GM18498 (cell line): Measurements from ENCODE around the gene HSPE1.
"Not testable (repeated sequence)": the region's sequence is repeated elsewhere in the genome, so short reads cannot be mapped to it uniquely, and the experiment has no call there.

Source experiments
- ATAC-seq: cut with Tn5 transposase; IDR thresholded peaks from one replicate; pipeline ENCODE4 v1.9.1; 2021; ENCODE audit warnings: mild to moderate bottlenecking, moderate library complexity; ENCODE audit not compliant: unreplicated experiment

Gene HSPE1

DNA sequence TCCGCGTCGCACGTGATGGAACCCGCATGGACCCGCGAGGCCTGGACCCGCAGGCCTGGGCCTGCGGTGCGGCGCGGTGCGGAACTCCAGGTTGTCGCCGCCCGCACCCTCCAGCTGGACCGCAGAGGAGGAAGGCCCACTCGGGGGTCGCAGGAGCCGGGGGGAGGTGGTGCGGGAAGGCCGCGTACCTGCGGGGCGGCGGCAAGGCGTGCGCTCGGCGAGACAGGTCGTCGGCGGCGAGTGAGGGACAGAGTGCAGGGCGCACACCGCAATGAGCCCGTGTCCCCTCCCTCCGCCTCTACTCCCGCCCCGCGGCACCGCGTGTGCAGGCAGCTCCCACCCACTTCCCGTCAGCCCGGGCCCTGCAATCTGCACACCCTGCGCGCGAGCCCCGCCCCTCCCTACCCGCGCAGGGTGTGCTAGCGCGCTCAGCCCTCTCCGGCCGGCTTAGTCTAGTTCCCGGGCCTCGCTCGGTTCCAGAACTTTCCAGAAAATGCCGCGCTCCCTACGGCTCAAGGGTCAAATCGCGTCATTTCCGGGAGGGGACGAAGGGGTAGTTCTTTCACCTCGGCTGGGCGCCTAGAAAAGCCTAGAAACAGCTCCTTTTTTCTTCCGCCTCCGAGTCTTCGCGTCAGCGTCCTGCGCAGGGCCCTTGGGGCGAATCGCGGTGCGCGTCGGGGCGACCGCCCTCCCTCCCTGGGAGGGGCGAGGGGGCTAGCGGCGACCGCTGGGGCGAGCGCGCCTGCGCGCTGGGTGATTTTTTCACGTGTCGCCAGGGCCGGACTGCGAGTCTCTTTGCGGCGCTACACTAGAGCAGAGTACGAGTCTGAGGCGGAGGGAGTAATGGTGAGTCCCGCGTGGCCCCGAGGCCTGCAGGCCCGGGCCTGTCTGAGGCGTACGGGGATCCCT, at the start of gene HSPE1, which contains the start of gene HSPD1:
TSS of gene HSPE1 (plus strand) at position 786 of the 909 bp plus-strand sequence. CDS start at position 844, 58 bp downstream.
TSS of gene HSPD1 (minus strand) at position 247 of the 909 bp plus-strand sequence. CDS start 992 bp downstream, outside the sequence.
- peak; percentile 85 for ATAC-seq

DNA sequence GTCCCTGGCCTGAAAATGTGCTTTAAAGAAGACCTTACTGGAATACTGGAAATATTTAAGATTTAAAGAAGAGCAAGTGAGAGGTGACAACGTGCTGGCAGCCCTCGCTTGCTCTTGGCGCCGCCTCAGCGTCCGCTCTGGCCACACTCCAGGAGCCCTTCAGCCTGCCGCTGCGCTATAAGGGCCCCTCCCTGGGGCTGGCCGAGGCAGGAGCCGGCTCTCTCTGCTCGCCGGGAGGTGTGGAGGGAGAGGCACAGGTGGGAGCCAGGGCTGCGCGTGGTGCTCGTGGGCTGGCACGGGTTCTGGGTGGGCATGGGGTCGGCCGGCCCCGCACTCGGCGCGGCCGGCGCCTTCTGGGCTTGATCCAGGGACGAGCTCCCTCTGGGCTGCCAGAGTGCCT, 49.7 kb upstream of the HSPE1 start:
- no peak for ATAC-seq

DNA sequence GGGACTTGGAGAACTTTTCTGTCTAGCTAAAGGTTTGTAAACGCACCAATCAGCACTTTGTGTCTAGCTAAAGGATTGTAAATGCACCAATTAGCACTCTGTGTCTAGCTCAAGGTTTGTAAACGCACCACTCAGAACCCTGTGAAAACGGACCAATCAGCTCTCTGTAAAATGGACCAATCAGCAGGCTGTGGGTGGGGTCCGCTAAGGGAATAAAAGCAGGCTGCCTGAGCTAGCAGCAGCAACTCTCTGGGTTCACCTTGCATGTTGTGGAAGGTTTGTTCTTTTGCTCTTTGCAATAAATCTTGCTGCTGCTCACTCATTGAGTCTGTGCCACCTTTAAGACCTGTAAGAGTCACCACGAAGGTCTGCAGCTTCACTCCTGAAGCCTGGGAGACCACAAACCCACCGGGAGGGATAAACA, 49.2 kb upstream of the HSPE1 start:
- ATAC-seq, result not testable (repeated sequence)

DNA sequence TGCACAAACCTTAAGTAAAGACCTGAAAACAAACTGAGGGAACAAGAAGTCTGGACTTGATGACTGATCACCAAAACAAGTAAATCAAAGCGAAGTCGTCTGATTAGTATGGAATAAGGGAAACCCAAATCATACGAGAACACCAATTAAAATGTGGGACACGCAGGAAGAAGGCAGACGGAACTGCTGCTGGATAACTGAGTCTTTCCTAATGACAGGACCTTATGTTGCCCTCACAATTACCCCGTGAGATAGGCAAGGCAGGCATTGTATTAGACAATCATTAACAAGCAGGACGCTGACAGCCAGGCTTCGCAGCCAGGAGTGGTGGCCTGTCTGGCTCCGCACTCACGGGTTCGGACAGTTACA, 47.4 kb upstream of the HSPE1 start:
- no peak for ATAC-seq

DNA sequence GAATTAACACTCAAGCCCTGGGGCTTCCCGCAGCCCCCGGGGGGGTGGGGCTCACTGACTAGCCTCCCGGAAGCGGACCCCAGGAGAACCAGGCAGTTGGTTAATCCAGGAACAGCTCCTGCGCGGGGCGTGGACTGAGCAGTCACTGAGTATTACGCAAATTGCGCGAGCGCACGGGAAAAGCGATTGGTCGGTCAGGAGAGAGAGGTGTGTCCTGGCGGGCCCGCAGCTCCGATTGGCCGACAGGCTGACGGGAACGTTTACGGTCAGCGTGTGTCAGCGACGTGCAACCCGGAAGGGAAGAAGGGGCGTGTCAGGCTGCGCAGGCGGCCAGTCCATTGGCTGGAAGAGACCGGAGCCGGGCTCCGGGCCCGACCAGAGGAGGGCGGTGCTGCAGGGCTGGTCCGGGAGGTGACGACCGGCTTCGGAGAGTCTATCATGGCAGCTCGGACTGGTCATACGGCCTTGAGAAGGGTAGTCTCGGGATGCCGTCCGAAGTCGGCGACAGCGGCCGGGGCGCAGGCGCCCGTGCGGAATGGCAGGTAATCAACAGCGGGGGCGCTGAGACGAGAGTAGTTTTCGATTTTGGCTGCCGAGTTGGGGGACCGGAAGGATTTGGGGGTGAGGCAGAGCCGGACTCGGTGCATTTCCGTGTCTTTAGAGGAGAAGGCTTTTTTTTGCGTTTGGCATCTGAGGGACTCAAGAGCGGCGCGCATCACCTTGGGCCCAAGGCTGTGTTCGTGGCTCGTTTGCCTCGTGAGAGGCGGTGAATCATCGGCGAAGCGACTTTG, 46.9 kb upstream of the HSPE1 start, which contains the start of gene COQ10B:
TSS of gene COQ10B (plus strand) at position 430 of the 791 bp plus-strand sequence. CDS start at position 439, 9 bp downstream.
- ATAC-seq, result peak; percentile 95

DNA sequence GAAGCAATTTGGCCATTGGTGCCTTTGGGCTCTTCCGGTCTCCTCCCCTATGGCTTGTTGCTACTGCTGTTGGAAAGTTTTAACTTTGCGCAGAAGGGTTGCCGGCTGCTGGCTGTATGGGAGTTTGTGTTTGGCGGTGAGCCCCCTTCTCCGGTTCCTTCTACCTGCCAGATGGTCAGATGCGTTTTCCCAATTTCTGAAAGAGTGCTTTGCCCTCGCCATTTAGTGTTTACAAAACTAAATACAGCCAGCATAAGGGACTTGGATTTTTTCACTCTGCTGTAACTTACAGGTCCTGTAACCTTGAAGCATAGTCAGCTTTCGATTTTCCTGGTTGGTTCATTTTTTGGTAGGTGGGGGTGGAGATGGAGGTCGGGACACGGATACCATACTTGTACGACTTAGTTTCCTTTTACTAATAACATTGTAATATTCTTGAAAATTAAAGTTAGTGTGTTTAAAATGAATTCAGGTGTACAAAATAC, 46.2 kb upstream of the HSPE1 start:
- ATAC-seq, result peak; percentile 38

DNA sequence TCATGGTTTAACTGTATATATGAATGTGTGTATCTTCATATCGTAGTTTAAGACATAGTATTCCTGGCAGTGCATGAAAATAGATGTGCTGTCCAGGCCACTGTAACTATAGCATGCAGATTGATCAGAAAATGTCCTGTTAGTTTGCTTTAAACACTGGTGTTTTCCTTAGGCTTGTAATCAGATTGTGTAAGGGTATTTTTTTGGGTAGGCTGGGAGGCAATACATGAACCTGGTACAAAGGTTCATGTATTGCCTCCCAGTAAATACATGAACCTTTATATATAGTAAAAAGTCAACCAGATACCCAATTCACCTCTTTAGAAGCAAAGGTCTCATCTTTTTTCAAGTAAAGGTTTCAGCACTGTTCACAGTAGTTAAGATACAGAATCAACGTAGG, 45.3 kb upstream of the HSPE1 start:
- no peak for ATAC-seq

DNA sequence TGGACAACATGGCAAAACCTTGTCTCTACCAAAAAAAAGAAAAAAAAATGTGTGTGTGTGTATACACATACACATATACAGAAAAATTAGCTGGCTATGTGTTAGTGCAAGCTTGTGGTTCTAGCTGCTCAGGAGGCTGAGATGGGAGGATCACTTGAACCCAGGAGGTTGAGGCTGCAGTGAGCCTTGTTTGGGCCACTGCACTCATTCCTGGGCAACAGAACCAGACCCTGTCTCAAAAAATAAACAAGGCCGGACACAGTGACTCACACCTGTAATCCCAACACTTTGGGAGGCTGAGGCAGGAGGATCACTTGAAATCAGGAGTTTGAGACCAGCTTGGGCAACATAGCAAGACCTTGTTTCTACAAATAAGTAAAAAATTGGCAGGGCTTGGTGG, 44.8 kb upstream of the HSPE1 start:
- no peak for ATAC-seq

DNA sequence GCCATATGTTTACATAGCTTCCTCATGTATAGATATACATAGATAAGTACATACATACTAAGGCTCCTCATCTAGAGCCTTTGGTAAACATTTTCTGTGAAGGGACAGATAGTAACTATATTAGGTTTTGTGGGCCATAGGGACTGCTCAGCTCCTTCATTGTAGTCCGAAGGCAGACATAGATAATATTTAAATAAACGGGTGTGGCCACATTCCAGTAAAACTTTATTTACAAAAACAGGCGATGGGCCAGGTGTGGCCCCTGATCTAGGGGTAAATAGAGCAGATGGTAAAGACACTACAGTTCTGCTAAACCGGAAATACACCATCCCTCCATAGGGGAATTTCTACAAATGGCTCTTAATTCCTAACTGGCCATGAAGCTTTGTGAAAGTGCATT, 39.5 kb upstream of the HSPE1 start:
- no peak for ATAC-seq

DNA sequence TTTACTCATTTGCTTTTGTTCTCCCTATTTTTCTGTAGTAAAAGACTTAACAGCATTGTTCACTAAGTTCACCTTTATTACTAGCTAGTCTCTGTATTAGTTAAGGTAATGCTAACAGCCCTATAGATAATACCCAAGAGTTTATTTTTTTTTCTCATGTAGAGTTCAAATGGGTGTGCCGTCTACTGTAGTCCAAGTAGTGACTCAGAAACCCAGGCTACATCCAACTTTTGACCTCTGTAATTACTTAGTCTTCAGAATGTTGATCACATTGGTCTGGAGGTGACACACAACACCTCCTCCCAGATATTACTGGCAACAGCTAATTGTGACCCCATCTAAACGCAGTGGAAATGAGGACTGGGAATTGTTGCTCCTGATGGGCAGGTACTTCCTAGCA, 39.1 kb upstream of the HSPE1 start:
- ATAC-seq, result no peak

DNA sequence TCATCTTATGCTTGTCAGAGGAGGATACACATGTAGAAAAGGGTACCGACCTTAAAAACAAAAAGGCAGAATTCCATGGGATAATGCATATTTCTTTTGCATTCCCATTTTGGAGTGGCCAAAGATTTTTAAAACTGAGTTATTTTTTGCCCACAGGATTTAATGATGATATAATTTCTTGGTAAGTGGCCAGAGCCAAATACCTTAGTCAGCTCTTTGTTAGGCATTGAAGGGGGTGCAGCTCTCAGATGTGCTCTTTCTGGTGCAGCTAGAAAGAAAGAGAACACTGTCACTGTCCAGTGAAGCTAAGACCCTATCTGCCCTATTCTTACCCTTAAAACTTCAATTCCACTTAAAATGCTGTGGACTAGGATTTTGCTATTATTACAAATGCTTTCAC, 36.0 kb upstream of the HSPE1 start:
- no peak for ATAC-seq

DNA sequence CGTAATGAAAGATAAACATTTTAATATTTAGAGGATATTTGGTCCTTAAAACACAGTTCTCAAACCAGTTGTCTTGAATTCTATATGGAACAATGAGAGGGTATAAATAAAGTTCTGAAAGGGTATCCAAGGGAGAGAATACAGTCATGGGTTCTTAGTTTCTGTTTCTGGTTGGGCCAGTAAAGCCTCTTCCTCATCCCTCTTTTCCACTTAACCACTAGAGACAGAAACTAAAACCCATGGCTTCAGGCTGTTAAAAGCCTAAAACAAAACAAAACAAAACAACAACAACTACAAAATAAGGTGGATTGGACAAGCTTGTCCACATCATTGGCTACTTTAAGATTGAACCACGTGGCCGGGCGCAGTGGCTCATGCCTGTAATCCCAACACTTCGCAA, 28.0 kb upstream of the HSPE1 start:
- ATAC-seq, result no peak

DNA sequence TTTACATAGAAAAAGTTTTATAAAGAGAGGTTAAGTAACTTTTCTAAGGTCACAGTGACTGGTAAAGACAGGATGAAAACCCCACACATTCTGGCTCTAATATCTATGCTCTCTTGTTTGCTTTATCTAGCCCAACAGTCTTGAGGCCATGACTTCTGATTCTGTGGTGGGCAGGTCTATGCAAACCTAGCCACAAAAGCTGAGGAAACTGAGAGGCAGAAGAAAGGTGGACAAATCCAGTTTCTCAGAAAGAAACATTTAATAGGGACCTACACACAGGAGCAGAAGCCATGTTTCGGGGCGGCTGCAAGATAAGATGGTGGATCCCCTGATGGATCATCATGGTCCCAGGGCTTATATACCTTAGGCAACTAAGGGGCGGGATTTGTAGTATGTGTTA, 22.4 kb upstream of the HSPE1 start:
- ATAC-seq, result no peak

DNA sequence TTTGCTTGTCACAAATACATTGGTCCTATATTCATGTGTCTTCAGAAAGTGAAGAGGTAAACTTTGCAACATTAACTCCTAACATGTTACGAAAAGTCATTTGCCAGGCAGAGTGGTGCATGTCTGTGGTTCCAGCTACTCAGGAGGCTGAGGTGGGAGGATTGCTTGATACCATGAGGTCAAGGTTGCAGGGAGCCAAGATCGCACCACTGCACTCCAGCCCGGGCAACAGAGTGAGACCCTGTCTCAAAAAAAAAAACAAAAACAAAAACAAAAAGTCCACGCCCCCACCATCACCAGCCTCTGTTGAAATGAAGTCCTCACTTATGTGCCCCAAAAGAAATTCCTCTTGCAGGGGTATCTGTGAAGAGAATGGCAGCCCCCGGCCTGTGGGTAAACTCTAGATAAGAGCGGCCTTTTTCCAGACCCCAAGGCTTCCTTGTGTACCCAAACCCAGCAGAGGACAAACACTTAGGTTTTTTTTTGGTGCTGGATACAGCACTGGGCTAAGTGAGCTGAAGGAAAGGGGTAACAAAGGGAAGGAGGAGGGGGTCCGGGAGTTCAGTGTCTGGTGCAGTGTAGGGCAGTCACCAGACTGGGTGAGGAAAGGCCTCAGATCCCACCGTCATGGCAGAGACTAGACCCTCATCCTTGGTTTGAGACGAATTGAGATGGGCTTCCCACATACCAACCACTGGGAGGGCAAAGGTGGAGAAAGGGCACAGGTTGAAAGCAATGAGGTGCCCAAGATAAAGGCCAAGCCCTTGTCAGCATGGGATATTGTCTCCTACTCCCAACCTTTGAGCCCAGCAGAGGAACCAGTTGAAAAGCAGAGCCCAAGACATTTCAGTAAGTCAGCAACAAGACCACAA, 19.8 kb upstream of the HSPE1 start:
- ATAC-seq, result no peak

DNA sequence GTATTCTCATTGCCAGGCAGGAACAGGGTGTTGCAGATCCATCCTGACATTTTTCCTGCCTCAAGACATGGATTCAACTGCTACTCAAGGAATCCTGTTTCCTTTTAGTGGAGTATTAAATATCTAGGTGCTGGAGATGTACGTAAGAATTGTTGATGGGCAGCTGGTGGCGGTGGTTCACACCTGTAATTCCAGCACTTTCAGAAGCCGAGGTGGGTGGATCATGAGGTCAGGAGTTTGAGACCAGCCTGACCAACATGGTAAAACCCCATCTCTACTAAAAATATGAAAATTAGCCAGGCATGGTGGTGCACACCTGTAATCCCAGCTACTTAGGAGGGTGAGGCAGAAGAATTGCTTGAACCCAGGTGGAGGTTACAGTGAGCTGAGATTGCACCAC, 15.9 kb upstream of the HSPE1 start:
- ATAC-seq, result not testable (repeated sequence)

DNA sequence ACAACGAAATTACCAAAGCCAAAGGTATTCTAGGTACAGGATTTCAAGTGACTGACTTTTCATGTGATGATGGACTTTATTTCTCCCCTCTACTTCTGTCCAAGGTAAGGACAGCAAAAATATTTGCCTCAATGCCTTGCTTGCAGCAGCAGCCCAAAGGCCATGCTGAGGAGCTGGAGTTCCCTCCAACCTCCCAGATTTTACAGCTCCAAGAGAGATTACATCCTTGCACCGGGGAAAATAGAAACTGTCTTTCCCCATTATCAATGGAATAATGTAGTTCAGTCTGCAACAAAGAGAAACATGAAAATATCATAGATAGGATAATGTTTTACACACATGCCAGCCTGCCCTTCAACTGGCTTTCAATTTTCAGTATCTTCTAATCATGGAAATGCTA, 14.0 kb upstream of the HSPE1 start:
- no peak for ATAC-seq

DNA sequence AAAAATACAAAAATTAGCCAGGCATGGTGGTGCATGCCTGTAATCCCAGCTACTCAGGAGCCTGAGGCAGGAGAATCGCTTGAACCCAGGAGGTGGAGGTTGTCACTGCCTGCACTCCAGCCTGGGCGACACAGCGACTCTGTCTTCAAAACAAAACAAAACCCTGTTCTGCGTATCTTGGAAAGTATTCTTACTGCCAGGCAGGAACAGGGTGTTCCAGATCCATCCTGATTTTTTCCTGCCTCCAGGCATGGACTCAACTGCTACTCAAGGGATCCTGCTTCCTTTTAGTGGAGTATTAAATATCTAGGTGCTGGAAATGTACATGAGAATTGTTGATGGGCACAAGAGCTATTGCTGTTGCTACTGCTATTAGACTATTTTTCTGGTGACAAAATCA, 12.8 kb upstream of the HSPE1 start:
- ATAC-seq, result no peak

DNA sequence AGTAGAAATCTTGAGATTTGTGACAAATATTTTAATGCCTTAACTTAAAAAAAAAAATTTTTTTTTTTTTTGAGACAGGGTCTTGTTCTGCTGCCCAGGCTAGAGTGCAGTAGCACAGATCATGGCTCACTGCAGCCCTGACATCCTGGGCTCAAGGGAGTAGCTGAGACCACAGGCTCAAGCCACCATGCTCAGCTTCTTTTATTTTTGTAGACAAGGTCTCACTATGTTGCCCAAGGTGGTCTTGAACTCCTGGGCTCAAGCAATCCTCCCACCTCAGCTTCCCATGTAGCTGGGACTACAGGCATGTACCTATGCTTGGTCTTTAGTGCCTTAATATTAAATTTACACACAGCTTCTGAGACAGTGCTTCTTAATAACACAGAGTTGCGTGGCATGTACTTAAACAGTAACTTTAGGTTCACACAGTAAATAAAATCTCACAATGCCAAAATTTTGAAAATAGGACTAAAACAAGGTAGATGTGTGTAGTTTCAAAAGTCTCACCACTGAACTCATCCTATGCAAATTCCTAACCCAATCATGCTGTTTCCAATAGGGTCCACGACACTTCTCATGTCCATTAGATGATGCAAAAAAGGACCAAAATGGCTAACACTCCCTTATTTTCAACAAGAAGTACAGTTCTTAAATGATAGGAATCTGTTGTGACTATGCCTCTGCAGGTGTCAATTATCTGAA, 4.6 kb upstream of the HSPE1 start:
- ATAC-seq, result no peak

DNA sequence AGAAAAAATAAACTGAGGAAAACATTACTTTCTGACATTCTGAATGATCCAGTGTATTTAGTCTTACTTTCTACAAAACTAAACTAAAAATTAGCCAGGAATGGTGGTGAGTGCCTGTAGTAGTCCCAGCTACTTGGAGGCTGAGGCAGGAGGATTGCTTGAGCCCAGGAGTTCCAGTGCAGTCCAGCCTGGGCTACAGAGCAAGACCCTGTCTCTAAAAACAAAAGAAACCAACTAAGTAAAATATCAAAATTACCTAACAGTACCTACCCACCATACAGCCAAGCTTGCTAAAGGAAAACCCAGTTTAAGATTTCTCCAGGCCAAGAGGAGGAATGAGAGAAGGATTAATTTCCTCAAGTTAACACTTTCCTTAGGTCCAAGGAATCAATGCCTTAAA, 3.5 kb upstream of the HSPE1 start:
- ATAC-seq, result no peak

DNA sequence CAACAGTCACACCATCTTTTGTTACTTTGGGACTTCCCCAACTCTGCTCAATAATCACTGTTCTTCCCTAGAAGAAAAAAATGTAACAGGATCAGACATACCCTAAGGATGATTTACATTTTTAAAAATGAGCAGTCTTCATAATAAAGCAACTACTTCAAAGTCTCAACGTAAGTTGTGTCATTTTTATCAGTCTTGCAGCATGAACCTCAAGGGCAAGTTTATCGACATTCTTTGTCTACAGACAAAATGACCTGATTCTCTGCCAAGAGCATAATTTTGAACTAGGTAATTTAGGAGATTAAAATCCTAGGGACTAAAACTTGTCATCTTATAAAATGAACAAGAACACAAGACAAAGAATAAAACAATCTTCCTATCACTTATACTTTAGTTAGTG, 2.9 kb upstream of the HSPE1 start:
- ATAC-seq, result no peak
